GM19455 (cell line): ENCODE results near the gene SMAD3.
"Not testable (repeated sequence)": the region's sequence is repeated elsewhere in the genome, so short reads cannot be mapped to it uniquely, and the experiment has no call there.

Source experiments
- ATAC-seq: cut with Tn5 transposase; IDR thresholded peaks from one replicate; pipeline ENCODE4 v1.9.1; 2021; ENCODE audit not compliant: unreplicated experiment

The SMAD3 gene

GRCh38 chr15:67062369-67062985 lies 2.9 kb upstream of the SMAD3 start:
- ATAC-seq, result no peak

- no peak for ATAC-seq
Observed at GRCh38 chr15:67063689-67064606, 1.5 kb upstream of the SMAD3 start.

GRCh38 chr15:67064607-67065530 lies 533 bp upstream of the SMAD3 start:
- ATAC-seq, result peak; percentile 48

GRCh38 chr15:67066041-67066958 lies 898 bp downstream of the SMAD3 start:
- no peak for ATAC-seq

- ATAC-seq, result no peak
Observed at GRCh38 chr15:67066959-67067853, 1.8 kb downstream of the SMAD3 start.

GRCh38 chr15:67067930-67068551 lies 2.6 kb downstream of the SMAD3 start:
- no peak for ATAC-seq

GRCh38 chr15:67068710-67069400 lies 3.5 kb downstream of the SMAD3 start:
- ATAC-seq, result no peak

- ATAC-seq, result no peak
Observed at GRCh38 chr15:67070150-67070549, 4.7 kb downstream of the SMAD3 start.

- no peak for ATAC-seq
Observed at GRCh38 chr15:67070892-67071664, 5.7 kb downstream of the SMAD3 start.

- ATAC-seq, result no peak
Observed at GRCh38 chr15:67072442-67072841, 7.0 kb downstream of the SMAD3 start.

GRCh38 chr15:67072958-67073357 lies 7.6 kb downstream of the SMAD3 start:
- ATAC-seq, result no peak

- ATAC-seq, result no peak
Observed at GRCh38 chr15:67074886-67075229, 9.5 kb downstream of the SMAD3 start.

GRCh38 chr15:67075555-67076135 lies 10.2 kb downstream of the SMAD3 start:
- ATAC-seq, result not testable (repeated sequence)

- no peak for ATAC-seq
Observed at GRCh38 chr15:67076147-67076843, 10.9 kb downstream of the SMAD3 start.

GRCh38 chr15:67077641-67078215 lies 12.3 kb downstream of the SMAD3 start:
- ATAC-seq, result no peak

GRCh38 chr15:67079361-67079760 lies 14.0 kb downstream of the SMAD3 start:
- no peak for ATAC-seq
